ENCODE measurements around the gene ELN. TPM values are rescaled to one million over a fixed set of nuclear protein-coding genes. Genes with fewer than 3 reads are reported as not detected.

The ELN gene
- total and polyA plus RNA-seq, 2 of the 4 experiments (the other 2 are of a cell fraction): 2.2 to 14.3 TPM

GRCh38 chr7:74059681-74060588 lies 32.0 kb downstream of the ELN start:
- POLR2A ChIA-PET (ENCODE audit: unreplicated experiment): no interaction called here
- no TSS peak for BruUV-seq (replicated peaks)
- H2BK5ac ChIP-seq (ENCODE audit: low read depth, low read length, poor library complexity, severe bottlenecking): no peak overlapping the region

More at GRCh38 chr7:74059681-74060588, 32.0 kb downstream of the ELN start:
- no peak overlapping the region for H3K4me2 ChIP-seq (ENCODE audit: low read depth, low read length)
- no peak for TF ChIP-seq RAD21 (IDR thresholded peaks at IDR 0.05; ENCODE audit: low read length)
- TF ChIP-seq BHLHE40 (IDR thresholded peaks at IDR 0.05; ENCODE audit: low read depth, low read length): no peak
- no peak for TF ChIP-seq NFE2L2 (IDR thresholded peaks at IDR 0.05; ENCODE audit: low read depth, low read length)
- TF ChIP-seq USF2 (IDR thresholded peaks at IDR 0.05; ENCODE audit: low read depth, low read length): no peak
- TF ChIP-seq SMC3 (IDR thresholded peaks at IDR 0.05; ENCODE audit: low read depth, low read length): no peak
- TF ChIP-seq RCOR1 (IDR thresholded peaks at IDR 0.05; ENCODE audit: insufficient replicate concordance, low read length): no peak
- TF ChIP-seq CEBPB (IDR thresholded peaks at IDR 0.05; ENCODE audit: low read depth, low read length): no peak
- H4K91ac ChIP-seq (ENCODE audit: insufficient read depth, low read depth, low read length): no peak overlapping the region
- H3K9me3 ChIP-seq (ENCODE audit: control insufficient read depth, insufficient read depth, low read length): no peaks in the 10 kb centered on the region
- no peak overlapping the region for H3K4ac ChIP-seq (ENCODE audit: low read depth, low read length)
- CTCF ChIA-PET: no interaction called here
- no peak overlapping the region for H3K4me3 ChIP-seq (ENCODE audit: insufficient read depth, low read depth, low read length)
- WGBS, 2 experiments (ENCODE audit: extremely low coverage in 2 of 2, insufficient read length in 1 of 2): 87% methylated on average over 7 of the region's 21 CpGs; no CpG with 5 or more reads in 1 of the 2 experiments
- H3K23ac ChIP-seq (ENCODE audit: low read depth, low read length): no peak overlapping the region
- H3K14ac ChIP-seq (replicated peaks; ENCODE audit: low read depth, low read length): no peak overlapping the region
- no peak overlapping the region for H2BK120ac ChIP-seq (ENCODE audit: low read depth, low read length)
- no peak overlapping the region for H2AK5ac ChIP-seq (ENCODE audit: low read depth, low read length)
- no peak overlapping the region for H2AFZ ChIP-seq (replicated peaks; ENCODE audit: low read length, poor library complexity)
- H2BK15ac ChIP-seq (ENCODE audit: low read depth, low read length): no peak overlapping the region
- H4K8ac ChIP-seq (ENCODE audit: low read depth in 2 of 2, low read length in 2 of 2): no peak overlapping the region
- H4K5ac ChIP-seq (ENCODE audit: low read depth, low read length): no peak overlapping the region
- H3K4me1 ChIP-seq (ENCODE audit: control insufficient read depth, insufficient read depth, low read length): peaks cover 4% of the 10 kb centered on the region
- no peaks in the 10 kb centered on the region for H4K20me1 ChIP-seq (ENCODE audit: insufficient read depth, low read length)
- no peaks in the 10 kb centered on the region for H3K9me1 ChIP-seq (ENCODE audit: insufficient read depth, low read length)
- no peak for ATAC-seq (ENCODE audit: low read depth)
- no peaks in the 10 kb centered on the region; the same call in 1 of the 2 replicates for H3K27me3 ChIP-seq (ENCODE audit: control insufficient read depth, insufficient read depth, low read length)
- in situ Hi-C loops (cut with MboI; ENCODE audit: low sequenced_read_pairs) (no loop called here), dilution Hi-C loops (cut with HindIII; ENCODE audit: low sequenced_read_pairs, unreplicated experiment) (no loop called here), intact Hi-C loops (cut with micrococcal nuclease) (loop anchor here (10.0 kb wide), 1 partner anchor 195 kb away; the partner anchor contains the start of gene TMEM270)
- H3K18ac ChIP-seq (ENCODE audit: low read depth, low read length): no peak overlapping the region
- no peaks in the 10 kb centered on the region for H3K79me1 ChIP-seq (ENCODE audit: low read depth in 1 of 2, low read length in 2 of 2)
- no peak overlapping the region for H2AK9ac ChIP-seq (replicated peaks; ENCODE audit: low read depth, low read length, poor library complexity)
- H3K56ac ChIP-seq (ENCODE audit: extremely low read depth, insufficient read depth, low read length): no peak overlapping the region
- no peak for DNase-seq
- no peaks in the 10 kb centered on the region for H3K36me3 ChIP-seq (ENCODE audit: control insufficient read depth, insufficient read depth, low read length)
- no peak overlapping the region for H3K27ac ChIP-seq (ENCODE audit: insufficient read depth, low read length)
- H3K9ac ChIP-seq (ENCODE audit: low read depth, low read length): no peak overlapping the region
- H2BK20ac ChIP-seq (ENCODE audit: low read depth, low read length): no peak overlapping the region

Measured in IMR-90 (cell line).